GM21528 (cell line): Measurements from ENCODE around the gene CPEB2.
"Not testable (repeated sequence)": the region's sequence is repeated elsewhere in the genome, so short reads cannot be mapped to it uniquely, and the experiment has no call there.

Source experiments
- ATAC-seq: cut with Tn5 transposase; IDR thresholded peaks from one replicate; pipeline ENCODE4 v1.9.1; 2021; ENCODE audit warnings: mild to moderate bottlenecking, moderate library complexity; ENCODE audit not compliant: unreplicated experiment, low FRiP score

The CPEB2 gene

DNA sequence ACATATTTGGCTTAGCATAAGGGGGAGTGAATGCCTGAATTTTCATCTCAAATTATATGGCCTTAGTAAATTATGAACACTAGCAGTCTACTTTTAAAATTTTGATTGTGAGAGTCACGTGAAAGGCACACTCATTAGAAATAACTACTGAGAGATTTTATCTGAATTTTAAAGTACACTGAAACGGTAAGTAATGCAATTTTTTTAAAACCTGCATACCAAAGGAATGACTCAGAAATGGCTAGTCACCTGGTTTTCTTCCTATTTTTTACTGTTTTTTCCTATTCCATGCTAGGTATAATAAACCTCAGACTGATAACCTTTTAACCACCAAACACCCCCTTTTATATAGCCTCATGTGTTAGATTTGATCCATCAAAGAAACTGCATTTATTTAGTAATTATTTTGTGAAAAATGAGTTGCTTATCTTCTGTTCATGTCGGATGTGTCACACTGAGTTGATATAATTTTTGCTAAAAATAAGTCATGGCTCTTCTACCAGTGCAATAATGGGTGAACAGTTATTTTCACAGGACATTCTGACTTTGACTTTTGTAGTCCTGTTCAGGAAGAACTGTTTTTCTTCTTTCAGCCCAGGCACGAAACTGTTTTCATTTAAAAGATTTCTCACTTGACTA is 40.4 kb downstream of the CPEB2 start:
- ATAC-seq, result no peak

DNA sequence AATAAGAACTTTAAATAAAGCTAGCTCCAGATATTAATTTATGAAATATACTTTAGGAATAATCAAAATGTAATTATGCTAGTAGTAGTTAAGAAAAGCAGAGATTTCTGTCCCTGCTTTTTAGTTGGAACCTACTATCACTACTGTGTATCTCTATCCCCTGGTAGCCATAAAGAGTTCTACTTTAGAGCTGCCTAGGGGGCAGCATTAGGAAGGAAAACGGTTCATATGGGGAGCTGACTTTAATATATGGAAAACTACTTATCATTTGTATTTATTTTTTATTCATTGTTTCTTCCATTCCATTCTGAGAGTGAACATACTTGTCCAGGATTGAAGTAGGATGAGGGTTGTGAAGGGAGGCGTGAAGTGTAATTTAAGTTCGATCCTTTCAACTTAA is 40.9 kb downstream of the CPEB2 start:
- no peak for ATAC-seq

GRCh38 chr4:15043922-15044321 is 41.6 kb downstream of the CPEB2 start:
- ATAC-seq, result no peak

DNA sequence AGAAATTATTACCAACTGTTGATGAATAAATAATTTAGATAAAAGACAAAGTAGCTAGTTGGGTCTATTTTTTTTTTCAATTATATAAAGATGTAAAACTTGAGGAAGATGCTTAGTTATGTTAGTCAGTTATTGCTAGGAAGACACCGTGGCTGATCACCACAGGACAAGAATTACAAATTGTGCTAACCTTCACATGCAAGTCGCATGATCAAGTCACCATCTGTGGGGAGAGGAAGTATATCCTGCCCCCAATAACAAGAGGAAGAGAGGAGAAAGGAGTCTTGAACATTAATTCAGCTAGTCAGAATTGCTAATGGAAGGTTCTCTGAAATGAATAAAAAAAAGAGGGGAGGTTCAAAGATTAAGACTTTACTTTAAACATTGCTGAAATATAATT is 52.3 kb downstream of the CPEB2 start:
- no peak for ATAC-seq

DNA sequence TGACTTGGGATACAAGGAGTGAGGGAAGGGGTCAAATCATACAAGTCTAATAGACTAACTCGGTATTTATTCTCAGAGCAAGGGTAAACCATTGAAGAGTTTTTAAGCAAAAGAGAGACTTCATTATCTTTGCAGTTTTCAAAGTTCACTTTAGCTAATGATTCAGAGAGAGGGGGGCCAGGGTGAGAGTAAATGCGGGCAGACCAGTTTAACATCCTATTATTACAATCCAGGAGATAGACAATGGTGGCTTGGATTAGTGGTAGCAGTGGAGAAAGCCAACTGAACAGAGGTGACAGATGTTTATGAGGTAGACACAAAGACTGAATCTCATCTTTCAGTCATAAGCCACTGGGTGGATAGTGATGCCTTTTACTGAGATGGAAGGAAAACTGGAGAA is 57.9 kb downstream of the CPEB2 start:
- no peak for ATAC-seq

DNA sequence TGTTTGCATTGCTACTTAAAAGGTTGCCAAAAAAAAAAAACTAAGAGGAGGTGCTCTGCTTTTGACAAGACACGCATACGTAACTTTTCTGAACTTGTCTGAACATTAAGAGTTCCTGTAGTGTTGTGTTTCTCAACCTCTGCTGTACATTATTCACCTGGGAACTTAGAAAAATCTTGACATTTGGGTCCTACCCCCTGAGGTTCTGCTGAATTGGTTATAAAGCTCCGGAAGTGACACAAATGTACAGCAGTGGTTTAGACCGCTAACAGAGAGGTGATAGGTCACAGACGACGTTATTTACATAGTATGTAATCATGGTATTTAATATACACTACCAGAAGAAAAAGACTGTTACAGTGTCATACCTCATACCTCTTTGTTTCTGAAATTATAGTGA is 61.1 kb downstream of the CPEB2 start:
- ATAC-seq, result no peak

GRCh38 chr4:15065516-15065915 is 63.2 kb downstream of the CPEB2 start:
- no peak for ATAC-seq

- ATAC-seq, result no peak
Observed at GRCh38 chr4:15066140-15066539, 63.9 kb downstream of the CPEB2 start.

DNA sequence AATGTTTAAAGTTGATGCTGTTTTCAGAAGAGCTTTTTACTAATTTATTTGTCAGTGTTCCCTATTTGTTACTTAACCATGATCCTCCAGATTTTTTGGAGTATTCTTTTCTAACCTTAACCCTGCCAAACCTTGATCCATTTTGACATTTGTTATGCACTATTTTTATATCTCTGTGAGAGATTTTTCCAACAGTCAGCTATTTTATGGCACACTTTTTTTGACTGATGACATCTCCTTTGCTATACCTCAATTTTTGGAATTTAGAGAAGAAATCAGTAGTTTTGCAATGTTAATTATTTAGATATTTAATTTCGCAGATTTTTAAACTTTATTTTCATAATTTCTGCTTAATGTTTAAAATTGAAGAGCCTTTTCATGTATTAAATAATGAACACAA is 66.0 kb downstream of the CPEB2 start:
- ATAC-seq, result no peak

DNA sequence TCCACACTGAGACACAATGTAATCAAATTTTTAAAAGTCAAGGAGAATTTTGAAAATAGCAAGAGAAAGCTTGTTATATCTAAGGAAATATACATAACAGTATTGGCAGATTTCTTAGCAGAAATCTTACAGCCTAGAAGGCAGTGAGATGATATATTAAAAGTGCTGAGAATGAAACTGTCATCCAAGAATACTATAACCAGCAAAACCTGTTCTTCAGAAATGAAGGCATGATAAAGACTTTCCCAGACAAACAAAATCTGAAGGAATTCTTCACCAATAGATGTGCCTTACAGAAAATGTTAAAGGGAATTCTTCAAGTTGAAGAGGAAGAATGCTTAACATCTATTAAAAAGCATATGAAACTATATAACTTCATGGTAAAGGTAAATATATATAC is 73.6 kb downstream of the CPEB2 start:
- ATAC-seq, result no peak

- ATAC-seq, result no peak
Observed at GRCh38 chr4:15077969-15078368, 75.7 kb downstream of the CPEB2 start.

DNA sequence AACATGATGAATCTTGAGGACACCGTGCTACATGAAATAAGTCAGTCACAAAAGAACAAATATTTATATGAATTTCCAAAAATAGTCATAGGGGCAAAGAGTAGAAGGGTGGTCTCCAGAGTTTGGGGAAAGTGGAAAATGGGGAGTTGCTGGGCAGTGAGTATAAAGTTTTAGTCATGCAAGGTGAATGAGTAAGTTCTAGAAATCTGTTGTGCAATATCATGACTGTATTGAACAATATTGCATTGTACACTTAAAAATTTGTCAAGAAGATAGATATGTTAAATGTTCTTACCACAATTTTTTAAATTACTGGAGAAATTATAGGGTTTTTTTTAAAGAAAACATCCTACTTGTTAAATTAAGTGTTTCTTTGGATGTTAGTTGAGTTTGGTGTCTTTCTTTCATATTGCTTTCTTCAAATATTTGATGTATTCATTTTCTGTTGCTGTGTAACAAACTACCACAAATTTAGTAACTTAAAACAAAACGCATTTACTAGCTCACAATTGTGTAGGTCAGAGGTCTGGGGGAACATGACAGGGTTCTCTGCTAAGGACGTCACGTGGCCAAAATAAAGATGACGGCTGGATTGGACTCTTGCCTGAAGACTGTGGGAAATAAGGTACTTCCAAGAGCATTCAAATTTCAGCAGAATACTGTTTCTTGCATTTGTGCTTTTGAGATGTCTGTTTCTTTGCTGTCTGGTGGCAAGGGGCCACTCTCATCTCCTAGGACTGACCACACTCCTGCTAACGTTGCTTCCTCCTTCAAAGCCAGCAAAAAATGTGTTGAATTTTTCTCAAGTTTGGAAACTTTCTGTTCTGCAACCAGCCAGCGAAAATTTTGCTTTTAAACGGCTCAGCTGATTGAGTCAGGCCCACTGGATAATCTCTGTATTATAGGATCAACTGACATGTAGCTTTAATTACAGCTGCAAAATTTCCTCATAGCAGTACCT is 76.7 kb downstream of the CPEB2 start:
- ATAC-seq, result no peak

GRCh38 chr4:15084780-15085179 is 82.5 kb downstream of the CPEB2 start:
- ATAC-seq, result no peak

DNA sequence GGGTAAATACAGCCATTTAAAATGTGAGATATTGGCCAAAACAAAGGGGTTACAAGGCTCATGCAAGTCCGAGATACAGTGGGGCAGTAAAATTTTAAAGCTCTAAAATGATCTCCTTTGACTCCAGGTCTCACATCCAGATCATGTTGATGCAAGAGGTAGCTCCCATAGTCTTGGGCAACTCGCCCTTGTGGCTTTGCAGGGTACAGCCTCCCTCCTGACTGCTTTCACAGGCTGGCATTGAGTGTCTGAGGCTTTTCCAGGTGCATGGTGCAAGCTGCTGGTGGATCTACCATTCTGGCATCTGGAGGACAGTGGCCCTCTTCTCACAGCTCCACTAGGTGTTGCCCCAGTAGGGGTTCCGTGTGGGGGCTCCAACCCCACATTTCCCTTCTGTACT is 83.5 kb downstream of the CPEB2 start:
- not testable (repeated sequence) for ATAC-seq

DNA sequence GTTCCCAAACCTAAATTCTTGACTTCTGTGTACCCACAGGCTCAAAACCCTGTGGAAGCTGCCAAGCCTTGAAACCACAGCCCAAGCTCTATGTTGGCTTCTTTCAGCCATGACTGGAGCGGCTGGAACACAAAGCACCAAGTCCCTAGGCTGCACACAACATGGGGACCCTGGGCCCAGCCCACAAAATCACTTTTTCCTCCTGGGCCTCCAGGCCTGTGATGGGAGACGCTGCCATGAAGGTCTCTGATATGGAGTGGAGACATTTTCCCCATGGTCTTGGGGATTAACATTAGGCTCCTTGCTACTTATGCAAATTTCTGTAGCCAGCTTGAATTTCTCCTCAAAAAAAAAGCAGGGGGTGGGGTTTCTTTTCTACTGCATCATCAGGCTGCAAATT is 84.0 kb downstream of the CPEB2 start:
- not testable (repeated sequence) for ATAC-seq

- no peak for ATAC-seq
Observed at GRCh38 chr4:15088394-15089035, 86.2 kb downstream of the CPEB2 start.

GRCh38 chr4:15089979-15090378 is 87.7 kb downstream of the CPEB2 start:
- no peak for ATAC-seq

DNA sequence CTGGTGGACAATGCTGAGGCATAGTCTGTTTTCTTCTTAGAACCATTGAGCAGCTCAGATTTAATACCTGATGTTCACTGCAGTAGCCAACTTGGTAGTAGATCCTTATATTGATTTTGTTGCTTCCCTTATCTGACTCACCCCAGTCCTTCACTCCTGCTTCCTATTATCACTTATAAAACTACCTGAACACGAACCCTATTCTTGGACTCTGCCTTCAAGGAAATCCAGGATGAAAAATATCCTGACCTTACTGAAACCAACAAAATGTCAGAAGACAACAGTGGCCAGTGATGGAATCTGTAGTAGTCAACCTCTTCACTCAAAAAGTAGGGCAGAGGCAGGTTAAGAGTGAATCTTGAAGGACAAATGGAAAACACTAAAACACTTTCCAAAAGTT is 98.1 kb downstream of the CPEB2 start:
- ATAC-seq, result no peak

DNA sequence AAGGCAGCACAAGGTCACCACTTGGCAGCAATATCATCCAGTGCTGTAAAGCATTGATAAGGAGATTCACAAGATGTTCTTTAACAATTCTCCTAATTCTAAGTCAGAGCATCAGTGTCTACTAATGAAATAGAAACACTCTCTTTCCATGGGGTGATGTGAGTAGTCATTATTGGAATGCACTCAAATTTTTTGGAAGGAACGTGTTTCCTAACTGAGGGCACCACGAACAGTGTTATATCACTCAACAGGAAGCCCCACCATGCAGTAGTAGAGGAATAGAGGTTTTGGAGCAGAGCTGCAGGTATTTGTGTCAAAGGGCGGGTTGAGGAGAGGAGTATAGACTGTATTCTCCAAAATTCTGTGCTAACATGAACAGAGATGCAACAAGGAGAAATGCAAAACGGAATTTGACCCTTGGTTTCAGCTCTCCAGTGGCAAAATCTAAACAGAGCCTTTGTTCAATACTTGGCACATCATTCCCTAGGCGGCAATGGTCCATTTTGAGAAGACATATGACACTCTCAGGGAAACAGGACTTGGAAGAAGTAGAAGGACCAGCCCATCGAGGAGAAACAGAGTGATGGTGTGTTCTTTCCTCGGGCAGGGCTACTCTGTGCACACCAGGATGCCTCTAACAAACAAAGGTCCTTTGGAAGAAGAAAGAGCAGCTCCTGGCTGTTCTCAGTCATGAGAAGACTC is 98.9 kb downstream of the CPEB2 start:
- ATAC-seq, result no peak

GRCh38 chr4:15104825-15105224 is 102.5 kb downstream of the CPEB2 start:
- no peak for ATAC-seq

GRCh38 chr4:15106399-15106798 is 104.1 kb downstream of the CPEB2 start:
- no peak for ATAC-seq
